ENCODE results near the gene ZNF70.

Gene ZNF70

DNA sequence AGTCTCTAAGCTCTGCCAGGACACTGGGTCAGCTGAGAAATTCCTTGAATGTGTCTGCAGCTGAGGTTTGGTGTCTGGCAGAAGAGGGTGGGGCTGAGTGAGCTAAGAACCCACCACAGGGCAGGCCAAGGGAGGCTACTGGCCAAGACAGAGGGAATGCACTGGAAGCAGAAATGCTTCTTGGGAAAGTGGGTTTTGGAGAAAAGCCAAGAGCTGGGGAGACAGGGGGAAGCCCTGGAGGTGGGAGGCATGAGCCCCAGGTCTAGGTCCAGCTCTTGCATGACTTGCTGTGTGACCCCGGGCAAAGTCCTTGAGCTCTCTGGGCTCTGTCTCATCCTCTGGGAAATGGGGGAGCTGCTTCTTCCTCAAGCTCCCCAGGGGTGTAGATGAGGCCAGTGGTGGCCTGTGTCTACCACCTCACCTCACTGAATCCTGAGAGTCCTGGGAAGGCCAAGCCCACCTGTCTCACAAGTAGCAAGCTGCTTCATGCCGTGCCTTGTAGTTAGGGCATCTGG lies 24.1 kb upstream of the ZNF70 start:
- no peak for ATAC-seq (replicated peaks; ENCODE audit: extremely low read depth, poor library complexity, severe bottlenecking)
- Mint-ChIP-seq H3K36me3 (ENCODE audit: insufficient read depth) (peaks cover 2% of the 10 kb centered on the region), H3K27ac (ENCODE audit: low read depth) (no peak overlapping the region), H3K9me3 (no peaks in the 10 kb centered on the region), H3K4me3 (peak overlapping the region; percentile 56), H3K27me3 (no peaks in the 10 kb centered on the region), H3K4me1 (peaks cover 9% of the 10 kb centered on the region)
- no peak for DNase-seq (ENCODE audit: low spot score in 2 of 2)

DNA sequence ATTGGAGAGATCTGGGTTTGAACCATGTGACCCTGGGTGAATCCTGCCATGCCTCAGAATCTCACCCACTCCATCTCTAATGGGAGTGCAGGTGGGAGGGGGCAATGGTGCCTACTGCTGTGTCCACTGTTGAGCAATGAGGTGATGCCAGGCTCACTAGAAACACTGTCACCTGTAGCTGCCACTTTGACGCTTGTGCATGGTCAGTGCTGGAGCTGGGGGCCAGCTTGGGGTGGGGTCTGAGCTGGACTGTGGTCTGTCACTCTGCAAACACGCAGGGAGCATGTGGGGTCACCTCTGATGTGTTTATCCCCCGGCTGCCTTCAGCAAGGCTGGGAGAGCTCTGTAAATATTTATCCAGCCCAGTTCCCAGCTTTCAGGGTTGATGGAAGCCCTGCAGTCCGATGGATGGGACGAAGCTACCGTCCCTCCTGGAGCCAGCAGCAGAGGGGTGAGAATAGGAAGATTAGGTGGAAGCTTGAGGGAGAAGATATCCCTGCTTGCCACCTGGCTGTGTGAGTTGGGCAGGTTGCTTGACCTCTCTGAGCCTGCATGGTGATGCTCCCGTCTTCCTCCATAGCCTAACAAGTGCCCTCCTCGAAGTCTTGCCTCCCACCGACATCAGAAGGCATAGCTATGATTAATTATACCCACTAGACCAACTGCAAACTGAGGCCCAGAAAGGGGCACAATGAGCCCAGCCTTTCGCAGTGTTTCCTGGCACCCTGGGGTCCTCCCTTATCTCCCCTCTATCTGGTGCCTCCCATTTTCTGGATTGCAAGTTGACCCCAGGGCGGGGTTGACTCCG lies 23.4 kb upstream of the ZNF70 start:
- no peaks in the 10 kb centered on the region for H3K9me3 Mint-ChIP-seq
- no peak overlapping the region for H3K27ac Mint-ChIP-seq (ENCODE audit: low read depth)
- no peak for DNase-seq (ENCODE audit: low spot score in 2 of 2)
- H3K27me3 Mint-ChIP-seq: no peaks in the 10 kb centered on the region
- peaks cover 4% of the 10 kb centered on the region for H3K36me3 Mint-ChIP-seq (ENCODE audit: insufficient read depth)
- H3K4me1 Mint-ChIP-seq: peaks cover 9% of the 10 kb centered on the region
- H3K4me3 Mint-ChIP-seq: peak overlapping the region; percentile 56
- no peak for ATAC-seq (replicated peaks; ENCODE audit: extremely low read depth, poor library complexity, severe bottlenecking)

DNA sequence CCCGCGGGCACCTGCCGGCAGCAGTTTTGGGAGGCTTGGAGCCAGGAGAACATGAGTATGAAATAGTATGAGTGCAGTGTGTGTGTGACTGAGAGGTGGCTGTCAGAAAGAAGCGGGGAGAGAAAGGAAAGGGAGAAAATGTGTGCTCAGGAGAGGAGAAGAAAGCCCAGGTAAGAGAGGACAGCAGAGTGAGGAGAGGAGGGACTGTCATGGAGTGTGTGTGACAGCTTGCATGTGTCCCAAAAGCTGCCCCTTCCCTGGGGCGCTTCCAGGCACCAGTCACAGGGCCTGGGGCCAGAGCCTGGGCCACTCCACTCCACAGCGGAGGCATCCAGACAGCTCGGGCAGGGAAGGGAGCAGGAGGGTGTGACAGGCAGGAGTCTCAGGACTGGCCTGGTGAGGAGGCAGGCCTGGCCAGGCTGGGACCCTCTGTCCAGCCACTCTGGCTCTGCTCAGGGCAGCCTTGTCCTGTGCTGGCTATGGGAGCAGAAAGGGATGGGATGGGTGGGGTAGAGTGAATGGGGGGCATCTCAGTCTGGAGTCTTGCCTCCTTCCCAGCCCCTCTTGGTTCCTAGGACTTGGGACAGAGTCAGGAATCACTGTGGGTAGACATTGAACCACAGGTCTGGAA lies 22.7 kb upstream of the ZNF70 start:
- Mint-ChIP-seq H3K4me1 (peaks cover 9% of the 10 kb centered on the region), H3K27me3 (no peaks in the 10 kb centered on the region), H3K36me3 (ENCODE audit: insufficient read depth) (peaks cover 4% of the 10 kb centered on the region), H3K4me3 (no peak overlapping the region), H3K27ac (ENCODE audit: low read depth) (peak overlapping the region; percentile 5), H3K9me3 (no peaks in the 10 kb centered on the region)
- ATAC-seq (replicated peaks; ENCODE audit: extremely low read depth, poor library complexity, severe bottlenecking) (no peak), DNase-seq (ENCODE audit: low spot score in 2 of 2) (no peak)

DNA sequence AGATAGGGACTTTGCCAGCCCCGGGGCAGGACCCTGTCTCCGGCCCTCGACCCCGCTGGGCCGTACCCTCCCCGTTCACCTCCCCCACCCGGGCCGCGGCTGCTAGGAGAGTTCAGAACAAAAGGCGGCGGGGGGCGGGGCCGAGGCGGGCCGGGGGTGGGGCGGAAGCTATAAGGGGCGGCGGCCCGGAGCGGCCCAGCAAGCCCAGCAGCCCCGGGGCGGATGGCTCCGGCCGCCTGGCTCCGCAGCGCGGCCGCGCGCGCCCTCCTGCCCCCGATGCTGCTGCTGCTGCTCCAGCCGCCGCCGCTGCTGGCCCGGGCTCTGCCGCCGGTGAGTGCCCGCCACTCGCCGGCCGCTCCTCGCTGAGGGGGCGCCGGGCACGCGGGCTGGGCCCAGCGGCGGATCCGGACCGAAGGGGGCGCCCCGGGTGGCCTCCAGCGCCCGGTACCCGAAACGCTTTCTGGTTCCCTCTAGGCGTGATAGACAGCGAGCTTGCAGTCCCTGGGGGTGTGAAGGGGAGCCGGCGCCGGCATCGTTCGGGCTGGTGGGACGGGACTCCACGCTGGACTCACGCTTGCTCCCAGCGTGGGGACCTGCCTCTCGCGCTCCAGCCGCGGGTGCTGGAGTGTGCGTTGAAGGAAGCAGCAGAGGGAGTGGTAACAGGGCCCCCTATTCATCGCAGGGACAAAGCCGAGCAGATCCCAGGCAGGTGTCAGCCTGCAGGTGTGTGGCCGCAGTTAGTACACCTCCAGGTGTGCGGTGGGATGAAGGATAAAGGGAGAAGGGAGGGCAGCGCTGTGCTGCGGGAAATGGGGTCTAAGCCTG lies 21.9 kb upstream of the ZNF70 start, which contains the start of gene MMP11:
TSS of gene MMP11 (plus strand) at position 201 of the 825 bp plus-strand sequence. CDS start at position 223, 22 bp downstream.
- Mint-ChIP-seq H3K4me3 (peak within 1 kb of the TSS; percentile 56), H3K27ac (ENCODE audit: low read depth) (peak within 1 kb of the TSS; percentile 5), H3K4me1 (peaks cover 9% of the 10 kb centered on the region), H3K9me3 (no peaks in the 10 kb centered on the region), H3K36me3 (ENCODE audit: insufficient read depth) (peaks cover 4% of the 10 kb centered on the region), H3K27me3 (no peaks in the 10 kb centered on the region)
- ATAC-seq (replicated peaks; ENCODE audit: extremely low read depth, poor library complexity, severe bottlenecking) (peak; percentile 57), DNase-seq (ENCODE audit: low spot score in 2 of 2) (no peak)

DNA sequence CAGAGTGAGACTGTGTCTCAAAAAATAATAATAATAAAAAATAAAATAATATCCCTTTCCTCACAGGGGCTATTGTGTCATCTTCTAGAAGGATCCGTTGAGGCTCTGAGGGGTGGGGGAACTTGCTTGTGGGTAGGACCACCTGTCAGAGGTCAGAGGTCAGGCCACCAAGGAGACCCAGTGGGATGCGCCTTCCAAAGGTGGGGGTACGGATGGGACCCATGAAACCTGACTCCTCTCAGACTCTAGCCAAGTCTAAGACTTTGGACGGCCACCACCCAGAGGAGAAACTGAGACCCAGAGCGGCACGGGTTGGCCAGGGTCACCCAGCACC lies 21.4 kb upstream of the ZNF70 start:
- peak overlapping the region; percentile 56 for H3K4me3 Mint-ChIP-seq
- peaks cover 4% of the 10 kb centered on the region for H3K36me3 Mint-ChIP-seq (ENCODE audit: insufficient read depth)
- H3K27ac Mint-ChIP-seq (ENCODE audit: low read depth): no peak overlapping the region
- H3K9me3 Mint-ChIP-seq: no peaks in the 10 kb centered on the region
- H3K27me3 Mint-ChIP-seq: no peaks in the 10 kb centered on the region
- DNase-seq (ENCODE audit: low spot score in 2 of 2) (no peak), ATAC-seq (replicated peaks; ENCODE audit: extremely low read depth, poor library complexity, severe bottlenecking) (no peak)
- H3K4me1 Mint-ChIP-seq: peaks cover 9% of the 10 kb centered on the region

DNA sequence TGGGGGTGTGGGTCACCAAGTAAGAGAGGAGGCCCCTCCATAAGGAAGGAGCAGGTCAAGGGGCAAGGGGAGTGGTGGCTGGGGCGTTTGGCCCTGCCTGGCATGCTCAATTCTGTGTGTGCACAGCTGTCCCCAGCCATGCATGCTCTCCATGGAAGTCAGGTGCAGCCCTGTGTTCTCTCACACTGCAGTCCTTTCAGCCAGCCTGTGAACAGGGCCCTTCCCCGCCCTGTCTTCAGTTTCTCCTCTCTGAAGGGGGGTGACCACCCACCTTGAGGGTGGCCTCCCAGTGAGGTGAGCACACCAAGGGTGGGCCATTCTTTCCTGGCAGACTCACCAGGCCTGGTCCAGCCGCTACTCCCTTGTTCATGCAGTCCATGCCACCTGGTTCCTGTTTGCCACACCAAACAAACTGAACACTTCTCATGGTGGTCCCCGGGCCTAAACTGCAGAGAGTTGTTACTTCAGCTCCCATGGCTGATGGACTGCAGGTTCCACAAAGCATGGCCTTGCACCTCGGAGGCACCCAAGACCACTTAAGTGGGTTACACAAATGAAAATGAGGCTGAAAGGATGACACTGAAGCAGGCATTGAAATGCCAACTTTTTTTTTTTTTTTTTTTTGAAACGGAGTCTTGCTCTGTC lies 18.5 kb upstream of the ZNF70 start:
- DNase-seq (ENCODE audit: low spot score in 2 of 2) (no peak), ATAC-seq (replicated peaks; ENCODE audit: extremely low read depth, poor library complexity, severe bottlenecking) (no peak)
- H3K27me3 Mint-ChIP-seq: no peaks in the 10 kb centered on the region
- peaks cover 6% of the 10 kb centered on the region for H3K36me3 Mint-ChIP-seq (ENCODE audit: insufficient read depth)
- peak overlapping the region; percentile 81 for H3K4me3 Mint-ChIP-seq
- peaks cover 19% of the 10 kb centered on the region for H3K4me1 Mint-ChIP-seq
- no peak overlapping the region for H3K27ac Mint-ChIP-seq (ENCODE audit: low read depth)
- no peaks in the 10 kb centered on the region for H3K9me3 Mint-ChIP-seq

DNA sequence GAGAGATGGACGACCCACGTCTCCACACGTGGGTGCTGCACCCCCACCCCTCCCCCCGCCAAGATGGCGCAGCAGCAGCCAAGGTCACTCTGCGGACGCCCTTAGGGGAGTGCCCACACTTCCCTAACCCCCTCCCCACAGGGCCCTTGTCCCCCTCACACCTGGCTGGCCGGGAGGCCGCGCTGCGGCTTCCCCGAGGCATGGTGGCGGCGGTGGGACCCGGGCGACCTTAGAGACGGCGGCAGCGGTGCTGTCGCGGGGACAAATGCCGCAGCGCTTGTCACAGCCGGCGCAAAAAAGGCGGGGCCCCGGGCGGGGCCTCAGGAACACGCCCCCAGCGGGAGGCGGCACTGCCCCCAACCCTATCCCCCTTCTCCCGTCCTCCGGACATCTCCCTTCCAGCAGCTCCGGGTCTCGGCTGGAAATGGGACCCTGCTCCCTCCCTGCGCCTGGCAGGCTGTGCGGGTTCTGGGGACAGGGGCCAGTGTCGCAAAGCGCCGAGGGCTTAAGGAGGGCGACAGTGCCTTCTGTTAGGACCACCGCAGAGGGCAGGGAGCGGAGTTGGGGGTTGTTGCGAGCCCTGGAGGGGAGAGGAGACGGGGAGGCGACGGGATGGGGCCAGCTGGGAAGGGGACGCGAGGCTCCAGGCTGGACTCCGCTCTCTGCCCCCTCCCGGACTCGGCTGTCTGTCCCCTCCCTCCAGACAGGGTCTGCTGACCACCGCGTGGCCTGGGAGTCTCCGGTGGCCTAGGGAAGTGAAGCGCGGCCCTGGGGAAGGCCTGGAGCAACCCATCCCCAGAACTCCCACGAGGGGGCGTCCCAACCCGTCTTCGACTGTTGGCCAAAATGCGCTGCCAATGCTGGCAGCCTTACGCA lies 17.0 kb upstream of the ZNF70 start, which contains the start of gene CHCHD10:
TSS of gene CHCHD10 (minus strand) at position 300 of the 876 bp plus-strand sequence. CDS start at position 202, 98 bp downstream.
- H3K36me3 Mint-ChIP-seq (ENCODE audit: insufficient read depth): peaks cover 9% of the 10 kb centered on the region
- peak; percentile 56 to 65 for DNase-seq (ENCODE audit: low spot score in 2 of 2)
- ATAC-seq (replicated peaks; ENCODE audit: extremely low read depth, poor library complexity, severe bottlenecking): peak; percentile 67
- no peaks in the 10 kb centered on the region for H3K9me3 Mint-ChIP-seq
- peaks cover 29% of the 10 kb centered on the region for H3K4me1 Mint-ChIP-seq
- H3K27ac Mint-ChIP-seq (ENCODE audit: low read depth): no peak within 1 kb of the TSS
- H3K4me3 Mint-ChIP-seq: peak within 1 kb of the TSS; percentile 81
- no peaks in the 10 kb centered on the region for H3K27me3 Mint-ChIP-seq

DNA sequence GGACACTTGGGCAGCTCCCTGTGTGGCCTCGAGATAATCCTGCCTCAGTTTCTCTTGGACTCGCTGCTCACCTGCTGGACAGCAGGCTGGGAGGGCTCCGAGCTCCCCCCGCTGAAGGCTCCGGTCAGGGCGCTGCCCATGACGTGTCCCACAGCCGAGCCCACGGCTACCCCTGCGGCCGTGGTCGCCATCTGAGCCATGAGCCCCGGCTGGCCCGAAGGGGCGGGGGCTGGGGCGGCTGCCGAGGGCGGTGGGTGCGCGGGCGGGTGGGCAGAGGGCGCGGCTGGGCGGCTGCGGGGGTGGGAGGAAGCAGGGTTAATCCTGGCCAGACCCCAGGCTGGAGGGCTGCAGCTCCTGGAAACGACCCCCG lies 16.4 kb upstream of the ZNF70 start:
- no peaks in the 10 kb centered on the region for H3K9me3 Mint-ChIP-seq
- H3K4me1 Mint-ChIP-seq: peaks cover 33% of the 10 kb centered on the region
- ATAC-seq (replicated peaks; ENCODE audit: extremely low read depth, poor library complexity, severe bottlenecking) (no peak), DNase-seq (ENCODE audit: low spot score in 2 of 2) (no peak)
- no peaks in the 10 kb centered on the region for H3K27me3 Mint-ChIP-seq
- H3K27ac Mint-ChIP-seq (ENCODE audit: low read depth): no peak overlapping the region
- H3K4me3 Mint-ChIP-seq: peak overlapping the region; percentile 81
- peaks cover 10% of the 10 kb centered on the region for H3K36me3 Mint-ChIP-seq (ENCODE audit: insufficient read depth)

DNA sequence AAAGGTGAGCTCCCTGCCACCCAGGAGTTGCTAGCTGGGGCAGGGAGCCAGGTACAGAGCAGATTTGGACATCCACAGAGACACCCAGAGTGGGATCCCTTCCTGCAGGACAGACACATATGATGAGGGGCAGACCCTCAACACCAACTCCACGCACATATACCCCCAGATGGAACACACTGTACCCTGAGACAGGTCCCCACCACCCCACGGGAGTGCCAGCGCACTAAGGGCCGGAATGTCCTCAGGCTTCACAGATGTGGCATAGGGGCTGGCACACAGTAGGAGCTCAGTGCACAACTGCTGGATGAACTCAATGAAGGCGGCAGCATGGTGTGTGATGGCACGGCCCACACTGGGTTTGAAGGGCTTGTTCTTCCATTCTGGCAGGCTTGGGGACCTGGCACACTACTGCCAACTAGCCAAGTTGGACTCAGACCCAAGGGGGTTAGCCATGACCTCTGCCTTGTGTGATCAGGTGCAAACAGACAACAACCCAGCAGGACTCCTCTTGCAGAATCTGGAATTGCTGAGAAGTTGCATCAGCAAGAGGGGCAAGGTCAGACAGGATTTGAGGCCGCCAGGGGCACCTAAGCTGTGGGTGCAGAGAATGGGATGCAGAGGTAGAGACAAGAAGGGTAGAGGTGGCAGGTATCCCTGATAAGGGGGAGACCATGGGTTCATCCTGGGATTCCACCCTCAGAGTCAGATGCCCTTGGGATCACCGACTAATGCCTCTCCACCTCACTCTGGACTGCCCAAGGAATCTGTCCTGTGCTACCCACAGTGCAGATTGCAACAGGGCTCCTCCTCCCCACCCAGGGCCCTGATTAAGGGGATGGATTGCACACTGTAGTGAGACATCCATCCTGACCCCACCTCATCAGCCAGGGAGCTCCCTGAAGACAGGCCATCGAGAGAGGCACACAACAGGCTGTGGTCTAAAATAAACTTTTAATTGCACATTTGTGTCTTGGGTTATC lies 14.3 kb upstream of the ZNF70 start:
- H3K36me3 Mint-ChIP-seq (ENCODE audit: insufficient read depth): peaks cover 7% of the 10 kb centered on the region
- no peaks in the 10 kb centered on the region for H3K27me3 Mint-ChIP-seq
- H3K4me1 Mint-ChIP-seq: peaks cover 28% of the 10 kb centered on the region
- DNase-seq (ENCODE audit: low spot score in 2 of 2): no peak
- H3K9me3 Mint-ChIP-seq: no peaks in the 10 kb centered on the region
- peak overlapping the region; percentile 55 for H3K4me3 Mint-ChIP-seq
- no peak for ATAC-seq (replicated peaks; ENCODE audit: extremely low read depth, poor library complexity, severe bottlenecking)
- H3K27ac Mint-ChIP-seq (ENCODE audit: low read depth): peak overlapping the region; percentile 16

DNA sequence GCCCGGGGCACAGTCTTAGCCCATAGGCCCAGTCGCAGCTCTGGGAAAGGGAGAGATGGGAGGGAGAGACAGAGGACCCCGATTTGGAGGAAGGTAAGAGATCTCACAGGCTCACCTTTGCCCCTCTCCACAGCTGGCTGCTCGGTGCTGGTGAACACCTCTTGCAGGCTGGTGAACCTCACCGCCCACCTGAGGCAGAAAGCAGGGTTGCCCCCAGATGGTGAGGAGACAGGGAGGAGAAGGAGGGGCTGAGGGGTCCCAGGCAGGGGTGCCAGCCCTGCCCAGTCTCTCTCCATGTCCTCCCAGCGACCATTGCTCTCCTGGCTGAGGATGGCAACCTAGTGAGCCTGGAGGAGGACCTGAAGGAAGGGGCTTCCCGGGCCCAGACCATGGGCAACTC lies 13.0 kb upstream of the ZNF70 start:
- Mint-ChIP-seq H3K4me1 (peaks cover 28% of the 10 kb centered on the region), H3K9me3 (no peaks in the 10 kb centered on the region), H3K27ac (ENCODE audit: low read depth) (no peak overlapping the region), H3K36me3 (ENCODE audit: insufficient read depth) (peaks cover 6% of the 10 kb centered on the region), H3K4me3 (peak overlapping the region; percentile 78), H3K27me3 (no peaks in the 10 kb centered on the region)
- DNase-seq (ENCODE audit: low spot score in 2 of 2) (no peak), ATAC-seq (replicated peaks; ENCODE audit: extremely low read depth, poor library complexity, severe bottlenecking) (no peak)

DNA sequence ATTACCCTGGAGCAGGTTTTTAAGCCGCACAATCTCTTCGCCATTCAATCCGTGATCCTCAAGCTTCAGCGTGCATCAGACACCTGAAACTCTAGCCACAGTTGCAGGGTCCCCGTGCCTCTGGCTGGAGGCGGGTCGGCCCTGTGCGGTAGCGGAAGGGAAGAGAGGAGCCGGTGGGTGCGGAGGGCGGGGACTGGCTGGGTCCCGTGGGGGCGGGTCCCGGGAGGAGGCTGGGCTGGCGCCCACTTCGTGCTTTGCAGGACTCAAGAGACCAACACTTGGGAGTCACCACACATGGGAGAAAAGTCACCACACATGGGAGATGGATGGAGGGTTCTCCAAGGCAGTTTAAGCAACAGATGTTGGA lies 12.7 kb upstream of the ZNF70 start:
- DNase-seq (ENCODE audit: low spot score in 2 of 2): no peak
- peaks cover 6% of the 10 kb centered on the region for H3K36me3 Mint-ChIP-seq (ENCODE audit: insufficient read depth)
- peak; percentile 26 for ATAC-seq (replicated peaks; ENCODE audit: extremely low read depth, poor library complexity, severe bottlenecking)
- H3K9me3 Mint-ChIP-seq: no peaks in the 10 kb centered on the region
- H3K27ac Mint-ChIP-seq (ENCODE audit: low read depth): peak overlapping the region; percentile 44
- H3K27me3 Mint-ChIP-seq: no peaks in the 10 kb centered on the region
- H3K4me3 Mint-ChIP-seq: peak overlapping the region; percentile 78
- peaks cover 28% of the 10 kb centered on the region for H3K4me1 Mint-ChIP-seq
